SK-N-SH (cell line): ENCODE results near the gene UTP4. TPM values are rescaled to one million over a fixed set of nuclear protein-coding genes. Genes with fewer than 3 reads are reported as not detected.

ENCODE experiments used
- CTCF ChIA-PET: fragments of 300-600, 350-600 bp; formaldehyde crosslinking; extraction: SDS; loops from one replicate; lab custom pipeline; 2021; lab: Yijun Ruan, JAX
- POLR2A ChIA-PET: fragments of 350-600 bp; sonication (Branson Sonifier 250); formaldehyde crosslinking; extraction: SDS; loops from one replicate; lab custom pipeline; 2020; ENCODE audit warnings: antibody characterized with exemption, inconsistent platforms; lab: Yijun Ruan, JAX
- DNase-seq: peaks from one replicate; pipeline ENCODE4 v3.0.0; 2012
- H2AFZ ChIP-seq: fragments of 200-600 bp; sonication (generic); 2 replicates; pipeline ENCODE4 v1.8.1; 2016; ENCODE audit warnings: antibody characterized with exemption, mild to moderate bottlenecking, low read depth
- H3F3A ChIP-seq: fragments of 200-600 bp; sonication (generic); replicated peaks from 2 replicates; pipeline ENCODE3; 2016; ENCODE audit warnings: antibody characterized with exemption, mild to moderate bottlenecking; ENCODE audit not compliant: insufficient read depth
- H3K27ac ChIP-seq, 2 experiments: fragments of 200-500 bp in 1 of 2; fragments of 200-600 bp in 1 of 2; sonication (Bioruptor generic) in 1 of 2; sonication (generic), shearing (Covaris generic) in 1 of 2; 2 replicates each; pipeline versions ENCODE4 v1.5.1 to v1.6.1; 2014 to 2016; ENCODE audit warnings: low read depth in 2 of 2, inconsistent platforms in 1 of 2, low read length in 1 of 2, mild to moderate bottlenecking in 1 of 2, mixed read lengths in 1 of 2
- H3K27me3 ChIP-seq: fragments of 200-600 bp; sonication (generic), shearing (Covaris generic); 2 replicates; pipeline ENCODE4 v1.6.1; 2016; ENCODE audit warnings: mixed run types; ENCODE audit not compliant: insufficient read depth
- H3K36me3 ChIP-seq, 2 experiments: fragments of 200-500 bp in 1 of 2; fragments of 200-600 bp in 1 of 2; sonication (Bioruptor generic) in 1 of 2; sonication (generic) in 1 of 2; replicated peaks in 1 of 2; 2 replicates each; pipeline versions ENCODE3 to v1.5.1; 2014 to 2016; ENCODE audit warnings: low read length in 1 of 2, mild to moderate bottlenecking in 1 of 2; ENCODE audit not compliant: insufficient read depth in 2 of 2, control insufficient read depth in 1 of 2
- H3K4me1 ChIP-seq, 2 experiments: fragments of 200-500 bp in 1 of 2; fragments of 200-600 bp in 1 of 2; sonication (Bioruptor generic) in 1 of 2; sonication (generic), shearing (Covaris generic) in 1 of 2; 2 replicates each; pipeline versions ENCODE4 v1.5.1 to v1.6.1; 2014 to 2016; ENCODE audit warnings: low read depth in 1 of 2, low read length in 1 of 2, mixed run types in 1 of 2; ENCODE audit not compliant: insufficient read depth in 2 of 2, control insufficient read depth in 1 of 2
- H3K4me2 ChIP-seq: fragments of 200-600 bp; sonication (generic), shearing (Covaris generic); 2 replicates; pipeline ENCODE4 v1.6.1; 2017; ENCODE audit warnings: mixed run types
- H3K4me3 ChIP-seq, 2 experiments: fragments of 200-500 bp in 1 of 2; fragments of 200-600 bp in 1 of 2; sonication (Bioruptor generic) in 1 of 2; sonication (generic), shearing (Covaris generic) in 1 of 2; 2 replicates each; pipeline versions ENCODE4 v1.5.1 to v1.8.1; 2014 to 2016; ENCODE audit warnings: low read depth in 2 of 2, inconsistent platforms in 1 of 2, low read length in 1 of 2, mild to moderate bottlenecking in 1 of 2, mixed read lengths in 1 of 2, moderate library complexity in 1 of 2
- H3K79me2 ChIP-seq: fragments of 200-600 bp; sonication (generic); 2 replicates; pipeline ENCODE4 v1.8.1; 2017; ENCODE audit warnings: mild to moderate bottlenecking; ENCODE audit not compliant: insufficient read depth
- H3K9ac ChIP-seq: fragments of 200-600 bp; sonication (generic); 2 replicates; pipeline ENCODE4 v1.6.1; 2017; ENCODE audit warnings: mixed run types
- H3K9me2 ChIP-seq: fragments of 200-600 bp; sonication (generic); 2 replicates; pipeline ENCODE4 v1.6.1; 2017; ENCODE audit warnings: mixed run types
- H3K9me3 ChIP-seq: fragments of 200-600 bp; sonication (generic); 2 replicates; pipeline ENCODE4 v1.6.1; 2017; ENCODE audit warnings: mixed run types, mild to moderate bottlenecking, moderate library complexity
- H4K20me1 ChIP-seq: fragments of 200-600 bp; sonication (generic); 2 replicates; pipeline ENCODE4 v1.6.1; 2017; ENCODE audit warnings: mild to moderate bottlenecking, mixed run types; ENCODE audit not compliant: insufficient read depth
- CHD2 ChIP-seq: fragments of 150-350 bp; IDR thresholded peaks from 2 replicates; pipeline ENCODE4 v1.6.1; 2018; ENCODE audit warnings: low read length; ENCODE audit not compliant: partially characterized antibody
- ELF1 ChIP-seq: IDR thresholded peaks from 2 replicates; pipeline ENCODE4 v1.4.0; 2012
- FOXM1 ChIP-seq: IDR thresholded peaks from 2 replicates; pipeline ENCODE4 v1.4.0; 2012; ENCODE audit warnings: low read depth, mild to moderate bottlenecking
- MEF2A ChIP-seq: IDR thresholded peaks from 2 replicates; pipeline ENCODE4 v1.4.0; 2012; ENCODE audit warnings: low read depth, borderline replicate concordance
- NFIC ChIP-seq: IDR thresholded peaks from 2 replicates; pipeline ENCODE4 v1.4.0; 2012; ENCODE audit warnings: borderline replicate concordance
- NRF1 ChIP-seq: IDR thresholded peaks from 2 replicates; pipeline ENCODE4 v1.6.1; 2012; ENCODE audit warnings: low read depth, mild to moderate bottlenecking, low read length
- POLR2AphosphoS5 ChIP-seq: IDR thresholded peaks from 2 replicates; pipeline ENCODE4 v1.6.1; 2012; ENCODE audit warnings: low read depth, low read length
- RCOR1 ChIP-seq: fragments of 150-350 bp; IDR thresholded peaks from 2 replicates; pipeline ENCODE4 v1.6.1; 2017; ENCODE audit warnings: antibody characterized with exemption, low read length
- SMC3 ChIP-seq: IDR thresholded peaks from 2 replicates; pipeline ENCODE4 v1.6.1; 2012; ENCODE audit warnings: low read depth, low read length, improper control_type of control experiment
- TCF12 ChIP-seq: IDR thresholded peaks from 2 replicates; pipeline ENCODE4 v1.4.0; 2012
- WGBS: methylation state at CpG from one replicate; pipeline ENCODE4 v1.1.6; 2017; ENCODE audit warnings: low lambda C conversion rate; 5-methylcytosine and 5-hydroxymethylcytosine counted together
- polyA plus RNA-seq, 3 experiments: library from polyadenylated mRNA; depleted of rRNA; stranded (reverse); fragments of >200 nt; gene quantifications; 2 replicates each; pipeline ENCODE4 v1.2.3, GENCODE V29; 2012
- TF ChIP-seq, protein P1 (sequence below): fragments of 150-350 bp; IDR thresholded peaks from 2 replicates; pipeline ENCODE4 v1.6.1; 2016; ENCODE audit warnings: mild to moderate bottlenecking, low read depth, low read length

Gene UTP4
- polyA plus RNA-seq, 1 of the 3 experiments (the other 2 are of a cell fraction), result 66.5 TPM

DNA sequence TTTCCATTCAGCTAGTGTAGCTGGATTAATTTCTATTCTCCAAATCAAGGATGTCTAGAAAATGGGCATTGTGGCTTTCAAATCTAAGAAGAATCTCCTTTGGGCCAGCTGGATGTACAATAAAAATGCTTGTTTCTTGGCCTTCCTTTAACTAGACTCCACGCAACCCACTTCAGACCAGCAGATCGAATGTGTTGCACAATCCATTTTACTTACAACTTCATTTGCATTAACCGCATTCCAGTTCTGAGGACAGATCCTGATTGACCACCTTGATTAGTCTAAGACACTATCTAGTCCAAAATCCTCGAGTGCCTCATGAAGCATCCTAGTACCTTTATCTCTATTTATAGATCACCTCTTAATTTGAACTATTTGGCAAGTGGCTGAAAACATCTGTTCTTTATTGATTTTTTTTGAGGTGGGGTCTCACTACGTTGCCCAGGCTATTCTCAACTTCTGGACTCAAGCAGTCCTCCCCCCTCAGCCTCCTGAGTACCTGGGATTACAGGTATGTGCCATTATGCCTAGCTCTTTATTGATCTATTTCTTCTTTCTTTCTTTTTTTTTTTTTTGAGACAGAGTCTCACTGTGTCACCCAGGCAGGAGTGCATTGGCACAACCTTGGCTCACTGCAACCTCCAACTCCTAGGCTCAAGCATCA lies 47.3 kb upstream of the UTP4 start (continued):
- no peak for TF ChIP-seq FOXM1
- no peak for TF ChIP-seq POLR2AphosphoS5
- no peak for TF ChIP-seq CHD2
- TF ChIP-seq MEF2A, result no peak
- no peak for TF ChIP-seq ELF1

DNA sequence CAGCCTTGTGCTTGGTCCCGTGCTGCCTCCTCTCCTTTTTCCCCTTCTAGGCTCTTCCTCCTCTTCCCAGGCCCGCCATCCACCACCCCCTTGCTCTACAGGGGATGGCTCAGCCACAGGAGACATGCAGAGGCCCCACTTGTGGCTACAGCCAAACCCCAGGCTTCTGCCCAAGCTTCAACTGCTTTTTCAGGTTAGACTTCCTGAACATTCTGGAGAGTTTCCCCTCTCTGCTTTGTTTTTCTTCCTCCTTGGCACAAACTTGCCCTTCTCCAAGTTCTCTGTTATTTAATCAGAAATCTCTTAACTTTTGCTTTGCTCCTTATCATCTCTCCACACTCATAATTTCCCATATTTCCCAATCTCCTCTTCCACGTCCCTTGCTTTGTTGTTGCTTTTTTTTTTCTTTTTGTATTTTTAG lies 45.3 kb upstream of the UTP4 start:
- WGBS, result 95% methylated on average over 3 of the region's 3 CpGs
- Histone ChIP-seq H3K4me3 (no peak overlapping the region), H3K27me3 (no peaks in the 10 kb centered on the region), H2AFZ (no peak overlapping the region), H3K27ac (no peak overlapping the region), H3K4me1 (peaks cover 11 to 12% of the 10 kb centered on the region in 2 experiments; a peak in 3 of 4 replicates), H3K36me3 (no peaks in the 10 kb centered on the region), H4K20me1 (no peaks in the 10 kb centered on the region), H3F3A (peaks cover 7% of the 10 kb centered on the region), H3K79me2 (no peaks in the 10 kb centered on the region), H3K9me2 (no peaks in the 10 kb centered on the region), H3K9me3 (no peaks in the 10 kb centered on the region), H3K9ac (no peak overlapping the region), H3K4me2 (no peak overlapping the region)
- POLR2A ChIA-PET, result no interaction called here
- CTCF ChIA-PET, result no interaction called here
- DNase-seq, result no peak
- TF ChIP-seq NRF1 (no peak), CHD2 (no peak), POLR2AphosphoS5 (no peak), RCOR1 (no peak)

GRCh38 chr16:69088684-69089083 lies 43.8 kb upstream of the UTP4 start:
- H3K79me2 ChIP-seq, result no peaks in the 10 kb centered on the region
- no peak overlapping the region for H3K4me2 ChIP-seq
- peaks cover 7% of the 10 kb centered on the region for H3F3A ChIP-seq
- no peaks in the 10 kb centered on the region for H3K36me3 ChIP-seq
- H3K27me3 ChIP-seq, result no peaks in the 10 kb centered on the region
- H4K20me1 ChIP-seq, result no peaks in the 10 kb centered on the region
- H2AFZ ChIP-seq, result no peak overlapping the region
- H3K4me1 ChIP-seq, result peaks cover 10 to 12% of the 10 kb centered on the region in 2 experiments; a peak in 3 of 4 replicates
- DNase-seq, result no peak
- no peaks in the 10 kb centered on the region for H3K9me2 ChIP-seq
- peak overlapping the region in 1 of 2 experiments; percentile 58; a peak in 1 of 4 replicates for H3K27ac ChIP-seq
- H3K9ac ChIP-seq, result no peak overlapping the region
- H3K4me3 ChIP-seq, result no peak overlapping the region
- H3K9me3 ChIP-seq, result no peaks in the 10 kb centered on the region
- TF ChIP-seq, protein P1, sequence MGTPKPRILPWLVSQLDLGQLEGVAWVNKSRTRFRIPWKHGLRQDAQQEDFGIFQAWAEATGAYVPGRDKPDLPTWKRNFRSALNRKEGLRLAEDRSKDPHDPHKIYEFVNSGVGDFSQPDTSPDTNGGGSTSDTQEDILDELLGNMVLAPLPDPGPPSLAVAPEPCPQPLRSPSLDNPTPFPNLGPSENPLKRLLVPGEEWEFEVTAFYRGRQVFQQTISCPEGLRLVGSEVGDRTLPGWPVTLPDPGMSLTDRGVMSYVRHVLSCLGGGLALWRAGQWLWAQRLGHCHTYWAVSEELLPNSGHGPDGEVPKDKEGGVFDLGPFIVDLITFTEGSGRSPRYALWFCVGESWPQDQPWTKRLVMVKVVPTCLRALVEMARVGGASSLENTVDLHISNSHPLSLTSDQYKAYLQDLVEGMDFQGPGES, result no peak
- no peak for TF ChIP-seq NFIC
- no peak for TF ChIP-seq TCF12
- no peak for TF ChIP-seq ELF1
- no peak for TF ChIP-seq CHD2
- no peak for TF ChIP-seq SMC3
- WGBS, result 86% methylated on average over 4 of the region's 4 CpGs
- ChIA-PET CTCF (interaction anchor here (1.6 kb wide), 1 partner anchor 179 kb away, joined by 4 read pairs; no protein-coding TSS in a partner anchor), POLR2A (interaction anchor here (0.8 to 1.4 kb wide), 2 partner anchors 23 to 41 kb away, joined by 4 read pairs; no protein-coding TSS in a partner anchor)
